GM23338 (cell line): ENCODE measurements around the gene COL20A1. TPM values are rescaled to one million over a fixed set of nuclear protein-coding genes. Genes with fewer than 3 reads are reported as not detected.

Source experiments
- ATAC-seq: fragments of 200-7000 bp; cut with Tn5 transposase; 3 replicates; pipeline ENCODE4 v1.9.1; 2020
- DNase-seq: peaks from one replicate; pipeline ENCODE4 v3.0.0-alpha.2; 2015; ENCODE audit warnings: low spot score
- H2AFZ ChIP-seq: fragments of 200-600 bp; sonication (generic); 2 replicates; pipeline ENCODE4 v1.8.0; 2016; ENCODE audit warnings: antibody characterized with exemption, mild to moderate bottlenecking, moderate library complexity
- H3F3A ChIP-seq: fragments of 200-600 bp; sonication (generic); replicated peaks from 2 replicates; pipeline ENCODE4 v1.8.0; 2017; ENCODE audit warnings: antibody characterized with exemption, mixed run types, low read depth
- H3K27ac ChIP-seq: fragments of 200-600 bp; sonication (generic); 2 replicates; pipeline ENCODE4 v1.6.1; 2016; ENCODE audit warnings: low read depth
- H3K27me3 ChIP-seq: fragments of 200-600 bp; sonication (generic); 2 replicates; pipeline ENCODE4 v1.8.0; 2016; ENCODE audit warnings: mild to moderate bottlenecking, mixed run types, moderate library complexity; ENCODE audit not compliant: insufficient read depth
- H3K36me3 ChIP-seq: fragments of 200-600 bp; sonication (generic); 2 replicates; pipeline ENCODE4 v1.8.0; 2016; ENCODE audit warnings: mild to moderate bottlenecking; ENCODE audit not compliant: insufficient read depth
- H3K4me1 ChIP-seq: fragments of 200-600 bp; sonication (generic); 2 replicates; pipeline ENCODE4 v1.8.0; 2016; ENCODE audit warnings: mild to moderate bottlenecking, moderate library complexity; ENCODE audit not compliant: insufficient read depth
- H3K4me2 ChIP-seq: fragments of 200-600 bp; sonication (generic); 2 replicates; pipeline ENCODE4 v1.7.1; 2017; ENCODE audit warnings: mixed run types
- H3K4me3 ChIP-seq: fragments of 200-600 bp; sonication (generic); 2 replicates; pipeline ENCODE4 v1.6.1; 2016; ENCODE audit warnings: mixed run types
- H3K79me2 ChIP-seq: fragments of 200-600 bp; sonication (generic); replicated peaks from 2 replicates; pipeline ENCODE4 v1.8.0; 2017; ENCODE audit warnings: mild to moderate bottlenecking; ENCODE audit not compliant: insufficient read depth
- H3K9me2 ChIP-seq: fragments of 200-600 bp; sonication (generic); 2 replicates; pipeline ENCODE4 v1.8.0; 2017; ENCODE audit not compliant: insufficient read depth
- H4K20me1 ChIP-seq: fragments of 200-600 bp; sonication (generic); replicated peaks from 2 replicates; pipeline ENCODE4 v1.8.0; 2017; ENCODE audit warnings: mild to moderate bottlenecking; ENCODE audit not compliant: insufficient read depth
- H3K27ac Mint-ChIP-seq: 2 replicates; pipeline ENCODE4 v1.8.0; 2020; ENCODE audit warnings: inconsistent platforms, mild to moderate bottlenecking, moderate library complexity, mixed read lengths
- H3K27me3 Mint-ChIP-seq: 3 replicates; pipeline ENCODE4 v1.8.0; 2022; ENCODE audit warnings: low read depth, mild to moderate bottlenecking, moderate library complexity, mixed read lengths, inconsistent platforms; ENCODE audit not compliant: insufficient read depth, poor library complexity
- H3K36me3 Mint-ChIP-seq: 3 replicates; pipeline ENCODE4 v1.8.0; 2021; ENCODE audit warnings: low read depth, mild to moderate bottlenecking, inconsistent platforms, moderate library complexity, mixed read lengths
- H3K4me1 Mint-ChIP-seq: 3 replicates; pipeline ENCODE4 v1.8.0; 2020; ENCODE audit warnings: mild to moderate bottlenecking, inconsistent platforms, mixed read lengths
- H3K4me3 Mint-ChIP-seq: 3 replicates; pipeline ENCODE4 v1.8.0; 2021; ENCODE audit warnings: moderate library complexity, mild to moderate bottlenecking, inconsistent platforms, mixed read lengths
- H3K9me3 Mint-ChIP-seq: 3 replicates; pipeline ENCODE4 v1.8.0; 2020; ENCODE audit warnings: moderate library complexity, mild to moderate bottlenecking, inconsistent platforms, mixed read lengths
- CTCF ChIP-seq, 2 experiments: fragments of 200-600 bp in 1 of 2; sonication (generic) in 1 of 2; conservative IDR thresholded peaks; 2 replicates each; pipeline versions ENCODE4 v1.5.1 to v1.6.1; 2016 to 2017; ENCODE audit warnings: antibody characterized with exemption in 2 of 2, low read depth in 2 of 2, mild to moderate bottlenecking in 2 of 2, moderate library complexity in 1 of 2
- EZH2 ChIP-seq: fragments of 200-600 bp; sonication (generic); IDR thresholded peaks from one replicate; pipeline ENCODE4 v1.8.0; 2017; ENCODE audit warnings: antibody characterized with exemption, mild to moderate bottlenecking, low read depth; ENCODE audit not compliant: unreplicated experiment
- JUNB ChIP-seq: IDR thresholded peaks from one replicate; pipeline ENCODE4 v1.6.1; 2016; ENCODE audit warnings: antibody characterized with exemption; ENCODE audit not compliant: unreplicated experiment
- NANOG ChIP-seq: IDR thresholded peaks from 2 replicates; pipeline ENCODE4 v1.6.1; 2016; ENCODE audit warnings: antibody characterized with exemption, borderline replicate concordance
- POLR2AphosphoS5 ChIP-seq: IDR thresholded peaks from 2 replicates; pipeline ENCODE4 v1.6.1; 2016; ENCODE audit warnings: antibody characterized with exemption, low read depth
- REST ChIP-seq: IDR thresholded peaks from one replicate; pipeline ENCODE4 v1.6.1; 2018; ENCODE audit warnings: antibody characterized with exemption; ENCODE audit not compliant: unreplicated experiment
- ZNF331 ChIP-seq: fragments of 250-450 bp; sonication (Bioruptor Pico); IDR thresholded peaks from 2 replicates; pipeline ENCODE4 v1.5.0; 2020; ENCODE audit warnings: low read depth, mild to moderate bottlenecking, moderate library complexity
- ZNF462 ChIP-seq: fragments of 250-450 bp; sonication (Bioruptor Pico); IDR thresholded peaks from 2 replicates; pipeline ENCODE4 v1.5.0; 2020; ENCODE audit warnings: mild to moderate bottlenecking, moderate library complexity
- polyA plus RNA-seq: library from polyadenylated mRNA; unstranded; fragments of >200 nt; fragmentation: Nextera tagmentation; extraction: Ambion mirVana; gene quantifications from 2 replicates; pipeline ENCODE4 v1.2.1, GENCODE V29; 2016
- total RNA-seq: library from RNA; depleted of rRNA; stranded (reverse); fragments of >200 nt; shearing (Covaris generic); gene quantifications from 2 replicates; pipeline ENCODE4 v1.2.3, GENCODE V29; 2014
- TF ChIP-seq, protein P1 (sequence below): IDR thresholded peaks from 2 replicates; pipeline ENCODE4 v1.6.1; 2016; ENCODE audit warnings: antibody characterized with exemption

Gene COL20A1
- total and polyA plus RNA-seq, 2 experiments from 2014 or later, result 0.28 to 0.79 TPM

DNA sequence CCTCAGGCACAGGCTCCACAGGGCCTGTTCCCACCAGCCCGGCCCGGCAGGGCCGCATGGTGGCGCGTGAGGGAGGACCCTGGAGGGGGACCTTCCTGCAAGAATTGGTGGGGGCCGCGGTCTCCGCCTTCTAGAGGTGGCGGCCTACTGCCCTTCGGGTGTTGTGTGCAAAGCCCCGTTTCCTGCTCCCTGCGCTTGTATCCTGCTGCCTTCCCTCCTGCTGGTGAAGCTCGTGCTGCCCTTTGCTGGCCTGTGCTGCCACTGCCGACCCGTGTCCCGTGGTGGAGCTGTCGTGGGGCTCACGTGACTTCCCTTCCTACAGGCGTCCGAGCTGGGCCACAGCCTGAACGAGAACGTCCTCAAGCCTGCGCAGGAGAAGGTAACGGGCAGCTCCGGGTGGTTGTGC is 8.4 kb upstream of the COL20A1 start:
- Mint-ChIP-seq H3K4me3 (no peak overlapping the region), H3K27ac (peak overlapping the region; percentile 78; the same call in 1 of the 2 replicates), H3K9me3 (no peaks in the 10 kb centered on the region), H3K4me1 (no peaks in the 10 kb centered on the region; the same call in 2 of the 3 replicates), H3K27me3 (peaks cover 7% of the 10 kb centered on the region), H3K36me3 (peaks cover 28% of the 10 kb centered on the region)
- H2AFZ ChIP-seq, result no peak overlapping the region
- H4K20me1 ChIP-seq, result no peaks in the 10 kb centered on the region; the same call in 1 of the 2 replicates
- H3K4me3 ChIP-seq, result no peak overlapping the region
- no peaks in the 10 kb centered on the region for H3K9me2 ChIP-seq
- no peaks in the 10 kb centered on the region for H3K4me1 ChIP-seq
- DNase-seq (no peak), ATAC-seq (no peak)
- no peaks in the 10 kb centered on the region for H3K79me2 ChIP-seq
- H3K27ac ChIP-seq, result no peak overlapping the region
- H3K4me2 ChIP-seq, result no peak overlapping the region
- H3K27me3 ChIP-seq, result no peaks in the 10 kb centered on the region
- H3K36me3 ChIP-seq, result peaks cover 3% of the 10 kb centered on the region; the same call in 1 of the 2 replicates
- TF ChIP-seq, protein P1, sequence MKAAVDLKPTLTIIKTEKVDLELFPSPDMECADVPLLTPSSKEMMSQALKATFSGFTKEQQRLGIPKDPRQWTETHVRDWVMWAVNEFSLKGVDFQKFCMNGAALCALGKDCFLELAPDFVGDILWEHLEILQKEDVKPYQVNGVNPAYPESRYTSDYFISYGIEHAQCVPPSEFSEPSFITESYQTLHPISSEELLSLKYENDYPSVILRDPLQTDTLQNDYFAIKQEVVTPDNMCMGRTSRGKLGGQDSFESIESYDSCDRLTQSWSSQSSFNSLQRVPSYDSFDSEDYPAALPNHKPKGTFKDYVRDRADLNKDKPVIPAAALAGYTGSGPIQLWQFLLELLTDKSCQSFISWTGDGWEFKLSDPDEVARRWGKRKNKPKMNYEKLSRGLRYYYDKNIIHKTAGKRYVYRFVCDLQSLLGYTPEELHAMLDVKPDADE, result no peak
- TF ChIP-seq EZH2, result no peak
- no peak for TF ChIP-seq POLR2AphosphoS5
- no peak for TF ChIP-seq CTCF (conservative IDR thresholded peaks at IDR 0.05; ENCODE audit: low read depth in 2 of 2)
- no peak for TF ChIP-seq ZNF331 (CRISPR knock-in tag)
- no peak for TF ChIP-seq JUNB
- TF ChIP-seq REST, result no peak
- no peak for TF ChIP-seq NANOG
- H3F3A ChIP-seq, result 0 out of 2 replicates have a peak, but pooled peaks cover 3% of the 10 kb centered on the region

GRCh38 chr20:63284981-63285524 is 7.9 kb upstream of the COL20A1 start:
- H3K4me3 Mint-ChIP-seq, result no peak overlapping the region
- H3F3A ChIP-seq, result 0 out of 2 replicates have a peak, but pooled peaks cover 3% of the 10 kb centered on the region
- ATAC-seq (no peak), DNase-seq (no peak)
- H3K27me3 Mint-ChIP-seq, result peaks cover 6% of the 10 kb centered on the region
- no peaks in the 10 kb centered on the region; the same call in 1 of the 2 replicates for H4K20me1 ChIP-seq
- no peak overlapping the region for H3K4me3 ChIP-seq
- H3K4me1 Mint-ChIP-seq, result no peaks in the 10 kb centered on the region; the same call in 2 of the 3 replicates
- no peak overlapping the region for H3K4me2 ChIP-seq
- no peak overlapping the region for H2AFZ ChIP-seq
- no peak overlapping the region for H3K27ac ChIP-seq
- no peaks in the 10 kb centered on the region for H3K4me1 ChIP-seq
- no peaks in the 10 kb centered on the region; the same call in 1 of the 2 replicates for H3K36me3 ChIP-seq
- H3K27me3 ChIP-seq, result no peaks in the 10 kb centered on the region
- no peak overlapping the region for H3K27ac Mint-ChIP-seq
- H3K9me3 Mint-ChIP-seq, result no peaks in the 10 kb centered on the region
- H3K9me2 ChIP-seq, result no peaks in the 10 kb centered on the region
- peaks cover 26% of the 10 kb centered on the region for H3K36me3 Mint-ChIP-seq
- H3K79me2 ChIP-seq, result no peaks in the 10 kb centered on the region
- no peak for TF ChIP-seq ZNF462 (CRISPR knock-in tag)
